Hypothalamus (tissue), 51 donors: ENCODE measurements around the gene SH2D7.

Source experiments
- DNase-seq, 51 donors: peaks; one replicate each; lab custom pipeline; 2025; lab: John Stamatoyannopoulos, UW

Gene SH2D7

DNA sequence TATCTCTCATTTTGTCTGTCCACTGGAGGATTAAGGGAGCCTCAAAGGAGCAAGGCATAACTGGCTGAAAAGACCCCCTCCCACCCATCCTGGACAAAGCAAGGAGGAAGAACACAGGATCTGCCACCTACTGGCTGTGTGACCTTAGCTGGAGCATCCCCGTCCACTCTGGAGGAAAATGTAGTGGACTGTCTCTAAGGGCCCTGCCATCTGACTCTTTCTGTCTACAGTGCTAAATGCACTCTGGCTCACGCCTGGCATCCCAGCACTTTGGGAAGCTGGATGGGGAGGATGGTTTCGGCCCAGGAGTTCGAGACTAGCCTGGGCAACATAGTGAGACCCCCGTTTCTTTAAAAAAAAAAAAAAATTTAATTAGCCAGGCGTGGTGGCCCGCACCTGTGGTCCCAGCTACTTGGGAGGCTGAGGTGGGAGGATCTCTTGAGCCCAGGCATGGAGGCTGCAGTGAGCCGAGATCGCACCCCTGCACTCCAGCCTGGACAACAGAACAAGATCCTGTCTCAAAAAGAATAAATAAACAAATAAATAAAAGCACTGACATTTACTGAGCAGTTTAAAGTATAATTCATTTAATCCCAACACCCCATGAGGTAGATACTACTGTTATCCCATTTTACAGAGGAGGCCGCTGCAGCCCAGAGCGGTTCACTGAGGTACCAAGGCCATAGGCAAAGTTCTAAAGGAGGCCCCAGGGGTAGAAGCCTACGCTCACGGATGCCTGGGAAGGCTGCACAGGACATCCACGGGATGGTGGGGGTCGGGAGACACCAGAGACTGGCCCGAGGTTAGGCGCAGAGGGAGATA is 15.9 kb upstream of the SH2D7 start:
- no peak for DNase-seq

DNA sequence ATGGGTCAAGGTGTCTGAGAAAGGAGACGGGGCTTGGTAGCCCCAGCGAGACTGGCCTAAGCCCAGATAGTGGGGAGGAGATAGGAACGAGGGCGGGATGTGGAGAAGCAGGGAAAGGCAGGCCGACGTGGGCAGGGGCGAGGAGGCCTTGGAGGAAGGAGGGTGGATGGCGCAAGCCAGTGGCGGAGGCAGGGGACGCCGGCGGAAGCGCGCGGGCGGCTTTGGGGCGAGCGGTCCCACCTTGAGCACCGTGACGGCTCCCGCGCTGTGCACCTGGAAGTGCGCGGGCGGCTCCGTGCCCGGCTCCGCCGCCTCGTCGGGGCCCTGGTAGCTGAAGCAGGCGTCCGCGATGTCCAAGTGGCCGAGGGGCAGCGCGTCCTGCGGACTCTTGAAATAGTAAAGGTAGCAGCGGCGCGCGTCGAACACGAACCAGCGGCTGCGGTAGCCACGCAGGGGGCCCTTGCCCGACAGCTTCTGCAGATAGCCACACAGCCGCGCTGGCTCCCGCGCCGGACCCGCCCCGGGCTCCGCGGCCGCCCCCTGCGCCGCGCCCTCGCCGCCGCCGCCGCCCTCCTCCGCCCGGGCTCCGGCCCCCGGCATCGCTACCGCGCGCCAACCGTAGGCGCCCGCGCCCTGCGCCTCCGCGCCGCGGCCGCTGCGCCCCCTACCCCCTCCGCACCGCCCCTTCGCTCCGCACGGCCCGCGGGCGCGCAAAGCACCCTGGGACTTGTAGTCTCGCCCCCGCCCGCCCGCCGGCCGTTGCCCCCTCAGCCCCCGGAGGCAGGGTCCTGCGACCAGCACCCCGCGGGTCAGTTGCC is 15.1 kb upstream of the SH2D7 start, which contains the start of gene TBC1D2B:
TBC1D2B (minus strand) TSS at position 659 of the 818 bp plus-strand sequence; CDS start at position 600, 59 bp downstream.
- peak in 43 of 51 donors; percentile 23 to 80 (median 53) for DNase-seq

DNA sequence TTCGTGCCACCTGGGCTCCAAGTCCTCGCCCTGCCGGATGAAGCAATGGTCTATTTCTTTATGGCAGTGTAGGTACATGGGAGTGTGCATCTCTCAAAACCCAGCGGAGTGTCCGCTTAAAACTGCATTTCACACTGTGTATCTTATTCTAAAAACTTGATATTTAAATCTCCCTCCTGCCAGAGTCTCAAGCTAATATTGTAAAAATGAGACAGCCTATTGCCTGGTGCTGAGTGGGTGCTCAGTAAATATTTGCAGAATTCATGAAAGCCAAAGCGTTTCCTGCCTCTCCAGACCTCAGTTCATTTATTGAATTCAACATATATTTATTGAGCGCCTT is 14.5 kb upstream of the SH2D7 start:
- no peak for DNase-seq

DNA sequence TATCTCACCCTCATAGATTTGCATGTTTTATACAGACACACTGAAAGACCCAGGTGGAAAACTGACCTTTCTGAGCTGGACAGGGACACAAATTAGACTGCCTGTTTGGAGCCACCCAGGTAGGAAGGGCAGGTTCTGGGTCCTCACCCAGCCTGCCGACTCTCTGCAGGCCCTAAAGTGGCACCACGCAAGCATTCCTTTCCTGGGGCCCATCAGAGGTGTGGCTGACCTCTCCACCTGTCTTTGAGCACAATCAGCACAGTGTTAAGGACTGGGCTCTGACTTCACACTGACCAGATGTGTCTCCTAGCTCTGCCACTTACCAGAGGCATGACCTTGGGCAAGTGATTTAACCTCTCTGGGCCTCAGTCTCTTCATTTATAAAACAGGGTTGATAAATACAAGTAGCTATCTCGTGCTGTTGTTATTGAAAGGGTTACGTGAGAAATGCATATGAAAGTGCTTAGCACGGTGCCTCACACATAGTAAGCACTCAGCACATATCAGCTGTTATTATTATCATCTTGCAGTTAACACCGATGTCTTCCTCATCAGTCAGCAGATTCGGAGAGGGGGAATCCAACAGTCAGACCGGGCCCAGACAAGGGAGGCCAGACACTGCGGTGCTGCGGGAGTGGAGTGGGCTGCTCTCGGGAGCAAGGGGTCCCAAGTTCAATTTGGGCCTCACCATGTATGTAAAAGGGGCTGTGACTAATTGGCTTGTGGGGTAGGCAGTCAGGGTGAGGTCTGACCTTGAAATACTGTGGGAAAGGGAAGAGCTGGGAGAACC is 12.9 kb upstream of the SH2D7 start:
- no peak for DNase-seq

DNA sequence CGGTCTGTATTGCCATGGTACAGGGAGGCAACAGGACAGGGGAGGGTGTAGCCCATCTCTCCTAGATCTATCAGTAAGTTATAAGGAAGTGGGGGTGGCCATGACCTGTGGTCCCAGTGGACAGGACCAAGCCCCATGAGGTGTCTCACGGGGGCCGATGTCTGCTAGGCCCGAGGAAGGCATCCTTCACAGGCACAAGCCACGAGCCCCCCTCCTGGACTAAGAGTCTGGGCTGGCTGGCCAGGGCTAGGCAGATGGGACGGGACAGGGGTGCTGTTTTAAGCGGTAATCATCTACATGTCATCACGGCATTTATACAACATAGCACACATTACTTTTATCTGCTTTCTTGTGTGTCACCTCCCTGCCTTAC is 12.3 kb upstream of the SH2D7 start:
- DNase-seq, result no peak

DNA sequence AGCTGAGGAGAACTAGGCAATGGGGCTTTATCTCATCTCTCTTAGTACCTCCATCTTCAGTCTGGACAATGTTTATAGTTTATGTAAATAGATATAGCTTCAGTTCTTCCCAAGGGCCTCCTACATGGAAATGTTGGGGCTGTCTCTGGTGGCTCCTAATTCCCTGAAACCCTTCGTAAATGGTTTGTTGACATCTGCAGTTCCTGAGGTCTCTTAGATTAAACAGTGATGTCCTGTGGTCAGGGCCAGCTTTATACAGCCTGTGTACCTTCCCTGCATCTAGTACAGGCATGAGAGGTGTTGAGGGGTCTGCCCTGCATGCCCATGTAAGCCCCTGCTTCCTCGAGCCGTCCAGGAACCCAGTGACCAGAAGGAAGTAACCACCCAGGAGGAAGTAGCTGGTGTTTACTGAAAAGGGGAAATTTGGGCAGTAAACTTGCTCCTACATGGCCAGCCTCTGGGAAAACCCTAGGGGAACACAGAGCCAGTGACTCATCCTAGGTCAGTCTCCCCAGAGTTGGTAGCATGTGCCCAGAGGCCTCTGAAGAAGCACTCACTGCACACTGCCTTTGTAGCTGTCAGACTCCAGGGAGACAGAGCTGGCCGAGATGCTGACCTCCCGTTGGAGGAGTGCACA is 10.1 kb upstream of the SH2D7 start:
- no peak for DNase-seq

DNA sequence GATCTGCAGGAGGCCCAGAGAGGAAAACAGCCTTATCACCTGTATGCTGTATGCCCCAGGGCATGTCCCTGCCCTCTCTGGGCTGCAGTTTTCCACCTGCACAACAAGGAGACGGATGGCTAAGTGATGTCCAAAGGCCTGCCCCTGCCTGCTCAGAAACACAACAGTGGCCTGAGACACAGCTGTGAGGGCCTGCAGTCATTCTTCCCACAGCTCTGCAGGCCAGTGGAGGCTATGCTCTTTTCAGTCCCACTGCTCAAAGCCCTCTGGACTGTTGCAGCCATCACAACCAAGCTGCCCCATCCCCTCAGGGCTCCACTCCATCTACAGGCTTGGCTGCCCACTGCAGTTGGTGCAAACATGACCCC is 9.6 kb upstream of the SH2D7 start:
- no peak for DNase-seq

DNA sequence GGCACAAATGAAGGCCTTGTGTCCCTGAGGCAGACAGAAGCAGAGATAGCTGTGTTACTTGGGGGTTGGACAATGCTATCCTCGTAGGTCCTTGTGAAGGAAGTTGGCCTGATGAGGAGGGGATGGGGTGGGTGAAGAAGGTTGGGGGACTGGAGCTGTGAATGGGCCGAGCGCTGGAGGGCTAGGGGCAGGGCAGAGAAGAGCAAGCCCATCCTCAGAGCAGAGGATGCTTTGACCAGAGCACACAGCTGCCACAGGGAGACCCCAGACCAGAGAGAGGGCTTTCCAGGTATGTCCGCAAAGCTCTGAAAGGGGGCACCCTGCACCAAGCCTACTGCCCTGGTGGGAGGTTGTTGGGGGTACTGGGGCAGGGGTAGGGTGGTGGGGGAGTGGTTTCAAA is 9.2 kb upstream of the SH2D7 start:
- no peak for DNase-seq

DNA sequence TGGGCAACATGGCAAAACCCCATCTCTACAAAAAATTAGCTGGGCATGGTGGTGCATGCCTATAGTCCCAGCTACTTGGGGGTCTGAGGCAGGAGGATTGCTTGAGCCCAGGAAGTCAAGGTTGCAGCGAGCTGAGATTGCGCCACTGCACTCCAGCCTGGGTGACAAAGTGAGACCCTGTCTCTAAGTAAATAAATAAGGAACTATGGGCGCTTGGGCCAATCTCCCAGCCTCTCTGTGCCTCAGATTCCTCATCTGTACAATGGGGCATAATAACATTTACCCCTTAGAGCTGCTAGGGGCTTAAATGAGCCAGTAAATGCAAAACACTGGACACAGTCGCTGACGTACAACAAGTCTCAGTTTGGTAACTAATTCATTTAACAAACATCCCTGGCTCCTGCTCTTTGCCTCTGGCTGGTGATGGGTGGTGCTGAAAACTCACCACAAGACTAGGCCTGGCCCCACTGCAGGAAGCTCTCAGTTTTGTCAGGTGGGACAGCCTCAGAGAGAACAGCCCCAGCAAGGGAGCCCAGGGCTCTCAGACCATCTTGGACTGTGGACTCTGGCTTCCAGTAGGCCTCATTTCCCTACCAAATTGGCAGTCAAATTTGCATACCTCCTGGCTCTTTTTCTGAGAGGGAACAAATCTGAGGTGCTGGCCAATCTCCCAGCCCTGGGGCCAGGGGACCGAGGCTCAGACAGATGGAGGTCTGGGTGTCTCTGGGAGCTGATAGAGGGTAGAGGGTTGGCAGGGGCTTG is 8.5 kb upstream of the SH2D7 start:
- DNase-seq, result no peak

DNA sequence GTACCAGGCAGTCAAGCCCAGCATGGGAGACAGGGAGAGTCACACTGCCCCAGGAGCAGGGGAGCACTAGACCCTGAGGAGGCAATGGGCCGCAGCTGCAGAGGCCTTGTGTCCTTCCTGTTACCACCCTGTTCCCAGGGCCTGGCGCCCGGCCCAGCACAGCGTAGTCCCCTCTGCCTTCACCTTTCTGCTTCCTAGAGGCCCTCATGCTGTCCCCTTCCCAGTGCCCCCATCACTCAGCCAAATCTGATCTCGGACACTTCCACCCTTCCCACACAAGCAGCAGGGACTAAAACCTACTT is 8.0 kb upstream of the SH2D7 start:
- no peak for DNase-seq

DNA sequence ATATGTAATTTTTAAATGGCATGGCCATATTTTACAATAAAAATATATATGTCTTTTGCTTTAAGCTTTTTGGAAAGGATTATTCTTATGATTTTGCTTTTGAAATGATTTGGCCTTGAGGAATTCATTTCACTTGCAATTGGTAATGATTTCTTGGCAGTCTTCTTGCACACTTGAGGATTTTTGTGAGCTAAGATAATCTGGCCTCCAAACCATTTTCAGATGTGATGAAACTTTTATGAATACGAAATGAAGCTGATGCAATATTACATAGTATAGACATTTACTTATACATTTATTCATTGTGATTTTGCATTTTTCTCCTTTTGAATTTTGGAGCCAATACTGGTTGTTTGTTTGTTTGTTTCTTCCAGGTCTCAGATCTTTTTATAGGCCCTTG is 6.4 kb upstream of the SH2D7 start:
- no peak for DNase-seq

DNA sequence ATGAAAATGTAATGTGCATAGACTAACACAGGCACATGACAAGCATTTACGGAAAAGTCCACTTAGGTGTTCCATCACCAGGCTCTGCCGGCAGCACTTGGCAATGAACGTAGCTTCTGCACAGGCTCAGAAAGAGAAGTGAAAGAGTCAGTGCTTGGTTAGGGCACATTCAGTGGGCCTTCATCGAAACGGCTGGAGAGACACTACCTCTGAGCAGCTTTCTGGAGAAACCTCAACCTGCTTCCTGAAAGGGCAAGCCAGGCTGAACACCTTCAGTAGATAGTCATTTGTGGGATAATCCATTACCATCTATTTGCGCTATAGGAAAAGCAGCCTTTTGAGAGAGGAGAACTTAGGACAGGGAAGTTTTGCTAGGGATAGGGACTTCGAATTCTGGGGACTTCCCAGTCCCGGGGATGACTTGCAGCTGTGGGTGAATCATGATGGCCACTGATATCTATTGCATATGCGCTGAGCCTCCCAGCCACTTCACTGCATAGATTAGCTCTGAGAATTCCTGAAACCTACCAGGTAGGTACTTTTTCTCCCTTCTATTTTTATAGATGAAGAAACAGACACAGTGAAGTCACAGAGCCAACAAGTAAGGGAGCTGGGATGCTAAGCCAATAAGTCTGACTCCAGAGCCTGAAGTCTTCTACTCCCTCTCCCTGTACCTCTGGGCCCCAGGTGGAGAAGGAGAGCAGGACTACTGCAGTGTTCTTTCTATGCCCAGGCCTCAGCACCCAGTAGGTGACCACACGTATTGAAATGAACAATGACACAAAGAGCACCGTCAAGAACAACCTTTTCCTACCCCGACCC is 4.2 kb upstream of the SH2D7 start:
- DNase-seq, result peak in 1 of 51 donors; percentile 5

DNA sequence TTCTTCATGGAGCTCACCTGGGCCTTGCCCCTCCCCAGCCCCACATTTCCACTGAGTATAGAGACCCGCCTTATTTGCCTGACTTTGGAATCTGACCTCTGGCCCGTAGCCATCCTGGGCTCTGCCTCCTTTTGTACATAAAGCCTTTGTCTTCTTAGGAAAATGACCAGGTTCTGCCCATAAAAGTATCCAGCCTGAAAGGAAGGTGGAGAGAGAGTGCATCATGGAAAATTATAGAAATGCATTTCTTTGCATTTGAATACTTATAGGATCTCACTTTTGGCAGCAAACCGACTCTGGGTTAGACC is 3.6 kb upstream of the SH2D7 start:
- DNase-seq, result no peak

DNA sequence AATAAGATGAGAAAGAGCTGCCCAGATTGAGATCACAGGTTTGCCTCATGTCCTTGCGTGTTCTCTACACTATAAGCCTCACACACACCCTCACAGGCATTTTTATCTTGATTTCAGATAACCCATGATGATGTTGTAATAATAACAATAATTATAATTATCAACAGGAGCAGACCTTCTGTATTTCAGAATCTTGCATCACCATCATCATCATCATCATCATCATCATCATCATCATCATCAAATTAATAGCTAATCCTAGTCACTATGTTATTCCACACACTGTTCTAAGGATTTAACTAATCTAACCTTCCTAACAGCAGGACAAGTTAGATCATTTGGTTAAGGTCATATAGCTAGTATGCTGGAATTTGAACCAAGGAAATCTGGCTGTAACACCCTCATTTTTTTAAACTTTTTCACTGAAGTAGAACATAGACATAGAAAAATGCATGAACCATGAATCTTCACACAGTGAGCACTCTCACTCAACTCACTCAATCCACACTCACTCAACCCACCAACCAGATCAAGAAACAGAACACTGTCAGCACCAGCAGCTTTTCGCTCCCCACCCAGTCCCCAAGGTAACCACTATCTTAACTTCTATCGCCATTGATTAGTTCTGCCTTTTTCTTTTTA is 1.8 kb upstream of the SH2D7 start:
- DNase-seq, result no peak

DNA sequence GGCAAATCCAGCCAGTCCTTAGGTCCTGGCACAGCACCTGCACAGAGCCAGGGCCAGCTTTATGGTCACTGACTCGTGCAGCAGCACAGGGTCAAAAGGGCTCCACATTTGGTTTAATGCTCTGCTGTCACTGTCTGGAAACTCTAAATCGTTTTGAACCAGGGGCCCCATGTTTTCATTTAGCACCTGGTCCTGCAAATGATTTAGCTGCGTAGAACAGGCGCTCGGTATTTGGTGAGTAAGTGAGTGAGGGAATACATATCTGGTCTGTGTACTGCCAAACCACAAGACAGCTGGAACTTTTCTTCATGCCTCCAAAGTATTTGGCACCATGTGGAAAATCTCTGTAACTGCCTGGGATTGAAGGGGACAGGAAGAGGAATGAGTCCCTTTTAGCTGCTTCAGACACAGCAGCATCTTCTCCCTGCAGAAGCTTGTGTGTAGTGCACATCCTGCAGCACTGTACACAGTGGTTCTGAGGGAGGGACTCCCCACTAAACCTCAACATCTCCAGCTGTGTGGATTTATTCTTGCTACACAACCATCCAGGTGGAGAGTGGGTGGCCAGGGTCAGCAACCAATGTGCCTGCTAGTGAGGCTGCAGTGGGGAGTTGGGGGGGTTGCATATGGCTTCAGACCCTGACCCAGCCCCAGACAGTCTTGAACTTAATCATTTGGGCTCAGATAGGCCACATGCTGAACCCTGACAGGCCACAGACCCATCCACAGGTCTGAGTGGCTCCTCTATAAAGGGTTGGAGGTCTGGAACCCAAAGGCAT is 1.1 kb downstream of the SH2D7 start:
- no peak for DNase-seq

DNA sequence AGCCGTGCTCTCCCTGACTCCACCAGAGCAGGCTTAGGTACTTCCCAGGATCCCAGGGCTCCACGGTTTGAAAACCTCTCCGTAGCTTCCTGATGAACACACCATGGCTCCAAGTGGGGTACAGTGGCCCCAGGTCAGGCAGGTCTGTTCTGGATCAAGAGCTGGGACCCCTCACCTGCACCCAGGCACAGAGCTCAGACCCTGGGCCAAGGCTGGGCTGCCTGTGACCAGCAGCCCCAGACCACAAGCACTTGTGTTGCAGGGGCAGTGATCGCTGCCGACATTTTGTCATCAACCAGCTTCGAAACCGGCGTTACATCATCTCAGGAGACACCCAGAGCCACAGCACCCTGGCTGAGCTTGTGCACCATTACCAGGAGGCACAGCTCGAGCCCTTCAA is 5.3 kb downstream of the SH2D7 start:
- no peak for DNase-seq

DNA sequence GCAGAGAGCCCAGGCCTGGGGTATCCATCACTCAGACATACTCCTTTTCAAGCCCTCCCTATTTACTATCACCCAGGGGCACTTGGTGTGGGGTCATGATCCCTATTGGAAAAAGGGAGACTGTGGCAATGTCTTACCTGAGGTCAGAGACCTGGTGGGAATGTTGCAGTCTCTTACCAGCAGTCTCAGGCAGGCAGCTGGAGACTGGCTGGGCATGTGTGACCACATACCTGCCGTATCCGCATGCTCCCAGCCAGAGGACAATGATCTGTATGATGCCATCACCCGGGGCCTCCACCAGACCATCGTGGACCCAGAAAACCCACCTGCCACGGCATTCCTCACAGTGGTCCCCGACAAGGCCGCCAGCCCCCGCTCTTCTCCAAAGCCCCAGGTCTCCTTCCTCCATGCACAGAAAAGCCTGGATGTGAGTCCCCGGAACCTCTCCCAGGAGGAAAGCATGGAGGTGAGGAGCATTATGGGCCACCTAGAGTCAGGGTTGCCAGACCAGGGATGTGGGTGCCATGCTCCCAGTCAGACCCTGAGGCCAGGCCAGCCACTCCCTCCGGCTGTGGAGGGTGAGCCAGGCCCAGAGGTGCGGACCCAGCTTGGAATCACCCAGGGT is 5.9 kb downstream of the SH2D7 start:
- no peak for DNase-seq

DNA sequence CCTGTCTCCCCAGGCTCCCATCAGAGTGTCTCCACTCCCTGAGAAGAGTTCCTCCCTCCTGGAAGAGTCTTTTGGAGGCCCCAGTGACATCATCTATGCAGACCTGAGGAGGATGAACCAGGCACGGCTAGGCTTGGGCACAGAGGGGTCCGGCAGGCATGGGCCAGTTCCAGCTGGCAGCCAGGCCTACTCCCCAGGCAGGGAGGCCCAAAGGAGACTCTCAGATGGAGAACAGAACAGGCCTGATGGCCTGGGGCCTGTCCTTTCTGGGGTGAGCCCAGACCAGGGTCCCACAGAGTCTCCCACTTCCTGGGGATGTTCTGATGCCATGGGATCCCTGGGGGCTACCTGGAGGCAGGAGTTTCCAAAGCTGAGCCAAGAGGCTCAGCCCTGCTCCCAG is 8.5 kb downstream of the SH2D7 start:
- DNase-seq, result no peak
